Erythroblast (primary cell): ENCODE results near the gene FLT3LG.

ENCODE experiments used
- GATA1 ChIP-seq: IDR thresholded peaks from 2 replicates; pipeline ENCODE4 v1.6.1; 2011; ENCODE audit warnings: low read depth, mild to moderate bottlenecking, control low read depth, low read length, moderate library complexity
- POLR2A ChIP-seq: IDR thresholded peaks from 2 replicates; pipeline ENCODE4 v1.6.1; 2011; ENCODE audit warnings: mild to moderate bottlenecking, low read length

- peak; percentile 83 for TF ChIP-seq POLR2A
- TF ChIP-seq GATA1 = no peak
These were observed 18.8 kb downstream of the FLT3LG start for GRCh38 chr19:49492573-49493405.
